Glutamatergic neuron (in vitro differentiated cells): ENCODE data around the gene LPIN2. TPM values are rescaled to one million over a fixed set of nuclear protein-coding genes. Genes with fewer than 3 reads are reported as not detected.

Source experiments
- DNase-seq: peaks from one replicate; pipeline ENCODE4 v3.0.0; 2022
- H3K27ac Mint-ChIP-seq: one replicate; pipeline ENCODE4 v1.8.0; 2020; ENCODE audit warnings: mild to moderate bottlenecking, mixed read lengths, inconsistent platforms; ENCODE audit not compliant: unreplicated experiment
- H3K27me3 Mint-ChIP-seq: one replicate; pipeline ENCODE4 v1.8.0; 2020; ENCODE audit warnings: mild to moderate bottlenecking, moderate library complexity, mixed read lengths, inconsistent platforms; ENCODE audit not compliant: unreplicated experiment
- H3K36me3 Mint-ChIP-seq: one replicate; pipeline ENCODE4 v1.8.0; 2020; ENCODE audit warnings: mild to moderate bottlenecking, mixed read lengths, inconsistent platforms; ENCODE audit not compliant: unreplicated experiment
- H3K4me1 Mint-ChIP-seq: one replicate; pipeline ENCODE4 v1.8.0; 2020; ENCODE audit warnings: mild to moderate bottlenecking, low read depth, mixed read lengths, inconsistent platforms; ENCODE audit not compliant: unreplicated experiment
- H3K4me3 Mint-ChIP-seq: one replicate; pipeline ENCODE4 v1.8.0; 2020; ENCODE audit warnings: mild to moderate bottlenecking, mixed read lengths, inconsistent platforms; ENCODE audit not compliant: unreplicated experiment
- H3K9me3 Mint-ChIP-seq: one replicate; pipeline ENCODE4 v1.8.0; 2020; ENCODE audit warnings: mild to moderate bottlenecking, moderate library complexity, mixed read lengths, inconsistent platforms; ENCODE audit not compliant: unreplicated experiment
- total RNA-seq: library from RNA; stranded (reverse); fragmentation: NEBNext Ultra II Directional; extraction: Animal tissue kit (Norgen Biotek cat#: 25700); gene quantifications from one replicate; pipeline ENCODE4 v1.2.1, GENCODE V29; 2021; ENCODE audit not compliant: unreplicated experiment
- TF ChIP-seq, protein P1 (sequence below): fragments of 200-600 bp; sonication (generic); IDR thresholded peaks from one replicate; pipeline ENCODE4 v1.5.0; 2021; ENCODE audit not compliant: partially characterized antibody, unreplicated experiment

LPIN2 gene
- total RNA-seq, 1 donor from 2014 or later, result 7.6 TPM

DNA sequence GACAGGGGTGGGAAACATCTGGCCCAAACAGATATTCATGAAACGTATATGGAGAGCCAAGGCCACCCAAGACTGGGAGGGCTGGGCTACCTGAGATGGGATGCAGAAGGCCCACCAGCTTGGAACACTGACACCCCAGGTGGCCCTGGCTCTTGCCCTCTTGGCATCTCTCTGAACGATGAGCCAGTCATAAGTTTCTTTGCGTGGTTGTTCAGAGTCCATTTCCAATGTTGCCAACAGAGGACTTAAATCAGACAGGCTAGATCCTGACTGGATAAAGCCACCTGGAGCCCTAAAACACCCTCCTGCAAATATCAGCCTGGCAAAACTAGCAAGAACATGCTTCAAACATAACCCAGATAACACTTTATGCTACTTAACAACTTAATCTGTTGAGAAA, 42.6 kb downstream of the LPIN2 start:
- H3K4me1 Mint-ChIP-seq, result peaks cover 22% of the 10 kb centered on the region
- no peaks in the 10 kb centered on the region for H3K36me3 Mint-ChIP-seq
- H3K27ac Mint-ChIP-seq, result no peak overlapping the region
- no peak for DNase-seq
- no peaks in the 10 kb centered on the region for H3K27me3 Mint-ChIP-seq
- H3K9me3 Mint-ChIP-seq, result no peaks in the 10 kb centered on the region
- TF ChIP-seq, protein P1, sequence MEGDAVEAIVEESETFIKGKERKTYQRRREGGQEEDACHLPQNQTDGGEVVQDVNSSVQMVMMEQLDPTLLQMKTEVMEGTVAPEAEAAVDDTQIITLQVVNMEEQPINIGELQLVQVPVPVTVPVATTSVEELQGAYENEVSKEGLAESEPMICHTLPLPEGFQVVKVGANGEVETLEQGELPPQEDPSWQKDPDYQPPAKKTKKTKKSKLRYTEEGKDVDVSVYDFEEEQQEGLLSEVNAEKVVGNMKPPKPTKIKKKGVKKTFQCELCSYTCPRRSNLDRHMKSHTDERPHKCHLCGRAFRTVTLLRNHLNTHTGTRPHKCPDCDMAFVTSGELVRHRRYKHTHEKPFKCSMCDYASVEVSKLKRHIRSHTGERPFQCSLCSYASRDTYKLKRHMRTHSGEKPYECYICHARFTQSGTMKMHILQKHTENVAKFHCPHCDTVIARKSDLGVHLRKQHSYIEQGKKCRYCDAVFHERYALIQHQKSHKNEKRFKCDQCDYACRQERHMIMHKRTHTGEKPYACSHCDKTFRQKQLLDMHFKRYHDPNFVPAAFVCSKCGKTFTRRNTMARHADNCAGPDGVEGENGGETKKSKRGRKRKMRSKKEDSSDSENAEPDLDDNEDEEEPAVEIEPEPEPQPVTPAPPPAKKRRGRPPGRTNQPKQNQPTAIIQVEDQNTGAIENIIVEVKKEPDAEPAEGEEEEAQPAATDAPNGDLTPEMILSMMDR, result no peak
- H3K4me3 Mint-ChIP-seq, result no peak overlapping the region

DNA sequence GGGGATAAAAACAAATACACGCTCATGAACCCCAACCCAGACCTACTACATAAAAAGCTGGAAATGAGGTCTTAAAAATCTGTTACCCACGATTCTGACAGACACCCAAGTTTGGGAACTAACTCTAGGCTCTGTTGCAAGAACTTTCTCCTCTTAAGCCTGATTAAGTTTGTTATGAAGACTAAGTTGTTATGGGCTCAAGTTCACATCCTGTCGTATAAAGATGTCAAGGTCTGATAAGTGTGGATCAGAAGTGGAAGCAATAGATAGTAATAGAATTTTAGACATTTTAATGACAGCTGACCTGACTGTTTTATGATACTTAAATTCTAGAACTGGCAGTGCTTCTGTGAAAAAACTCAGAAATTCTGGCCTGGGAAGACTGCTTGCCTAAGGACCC, 43.2 kb downstream of the LPIN2 start:
- no peak overlapping the region for H3K4me3 Mint-ChIP-seq
- TF ChIP-seq, protein P1, result no peak
- no peaks in the 10 kb centered on the region for H3K27me3 Mint-ChIP-seq
- H3K9me3 Mint-ChIP-seq, result no peaks in the 10 kb centered on the region
- no peak overlapping the region for H3K27ac Mint-ChIP-seq
- H3K36me3 Mint-ChIP-seq, result no peaks in the 10 kb centered on the region
- H3K4me1 Mint-ChIP-seq, result peaks cover 22% of the 10 kb centered on the region
- DNase-seq, result no peak

DNA sequence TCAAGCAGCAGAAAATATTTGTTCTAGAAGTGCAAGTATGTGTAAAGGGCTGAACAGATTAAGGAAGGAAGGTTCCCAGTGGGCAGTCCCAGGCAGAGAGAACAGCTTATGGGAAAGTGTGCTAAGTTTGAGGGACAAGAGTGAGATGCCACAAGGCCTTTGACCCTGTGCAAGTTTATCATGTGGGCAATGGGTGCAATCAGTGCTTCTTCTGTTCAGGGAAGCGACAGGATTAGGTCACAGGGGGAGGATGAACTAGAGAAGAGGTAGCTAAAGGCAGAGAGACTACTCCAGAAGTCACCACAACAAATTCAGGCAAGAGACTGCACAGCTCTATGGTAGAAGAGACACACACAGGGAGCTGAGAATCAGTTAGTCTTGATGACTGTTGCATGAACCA, 44.3 kb downstream of the LPIN2 start:
- no peaks in the 10 kb centered on the region for H3K27me3 Mint-ChIP-seq
- peaks cover 22% of the 10 kb centered on the region for H3K4me1 Mint-ChIP-seq
- TF ChIP-seq, protein P1, result no peak
- no peaks in the 10 kb centered on the region for H3K9me3 Mint-ChIP-seq
- H3K36me3 Mint-ChIP-seq, result no peaks in the 10 kb centered on the region
- no peak overlapping the region for H3K27ac Mint-ChIP-seq
- DNase-seq, result no peak
- H3K4me3 Mint-ChIP-seq, result no peak overlapping the region

DNA sequence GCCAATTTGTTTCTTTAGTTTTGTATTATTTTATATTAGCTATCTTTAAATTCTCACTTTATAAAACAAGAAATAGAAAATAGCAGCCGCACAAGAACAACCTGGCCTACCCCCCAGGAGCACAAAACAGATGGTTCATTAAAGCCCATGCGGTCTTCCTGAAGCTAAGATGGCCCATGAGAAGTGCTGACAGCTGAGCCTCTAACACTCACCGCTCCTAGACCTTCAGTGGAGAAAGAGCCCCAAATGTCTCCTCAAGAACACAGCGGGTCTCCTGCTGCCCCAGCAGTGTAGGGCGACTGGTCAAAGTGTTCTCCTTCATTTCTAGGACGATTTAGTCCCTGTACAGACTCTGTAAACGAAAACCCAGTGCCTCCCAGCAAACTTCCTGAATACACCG, 45.1 kb downstream of the LPIN2 start:
- Mint-ChIP-seq H3K36me3 (no peaks in the 10 kb centered on the region), H3K9me3 (no peaks in the 10 kb centered on the region), H3K27me3 (no peaks in the 10 kb centered on the region), H3K4me1 (peaks cover 17% of the 10 kb centered on the region), H3K4me3 (no peak overlapping the region), H3K27ac (peak overlapping the region; percentile 69)
- TF ChIP-seq, protein P1, result no peak
- DNase-seq, result no peak

DNA sequence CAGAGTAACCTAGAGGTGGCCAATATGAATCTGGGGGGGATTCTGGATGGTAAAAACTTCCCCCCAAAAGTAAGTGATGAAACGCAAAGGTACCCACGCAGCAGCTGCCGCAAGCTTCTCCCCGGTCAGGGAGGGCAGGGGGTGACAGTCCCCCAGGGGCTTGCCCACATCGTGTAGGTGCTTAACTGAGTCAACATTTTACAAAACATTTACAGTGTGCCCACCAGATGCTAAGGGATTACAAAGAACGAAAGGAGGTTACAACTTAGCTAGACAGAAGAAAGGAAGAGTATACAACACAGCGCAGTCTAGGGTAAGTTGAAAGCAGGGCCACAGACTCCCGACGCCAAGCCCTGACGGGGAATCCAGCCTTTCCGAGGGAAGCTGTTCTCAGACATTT, 45.6 kb downstream of the LPIN2 start:
- Mint-ChIP-seq H3K9me3 (no peaks in the 10 kb centered on the region), H3K4me1 (peaks cover 13% of the 10 kb centered on the region), H3K36me3 (no peaks in the 10 kb centered on the region), H3K4me3 (no peak overlapping the region), H3K27me3 (no peaks in the 10 kb centered on the region), H3K27ac (no peak overlapping the region)
- TF ChIP-seq, protein P1, result no peak
- no peak for DNase-seq
